KMS-11 (cell line): ENCODE results near the gene SRRM2.

Source experiments
- H2AFZ ChIP-seq: fragments of 200-600 bp; sonication (generic); 2 replicates; pipeline ENCODE4 v1.6.1; 2016; ENCODE audit warnings: antibody characterized with exemption, mixed run types, low read depth
- H3K27ac ChIP-seq: fragments of 200-600 bp; sonication (generic); 2 replicates; pipeline ENCODE4 v1.6.1; 2016; ENCODE audit warnings: mild to moderate bottlenecking, mixed run types
- H3K27me3 ChIP-seq: fragments of 200-600 bp; sonication (generic); 2 replicates; pipeline ENCODE4 v1.6.1; 2017; ENCODE audit warnings: mild to moderate bottlenecking, low read depth, mixed run types, moderate library complexity; ENCODE audit not compliant: insufficient read depth
- H3K36me3 ChIP-seq: fragments of 200-600 bp; sonication (generic); 2 replicates; pipeline ENCODE4 v1.6.1; 2017; ENCODE audit warnings: mild to moderate bottlenecking, mixed run types; ENCODE audit not compliant: insufficient read depth
- H3K4me1 ChIP-seq: fragments of 200-600 bp; sonication (generic); 2 replicates; pipeline ENCODE4 v1.6.1; 2016; ENCODE audit warnings: mild to moderate bottlenecking, low read depth, mixed run types; ENCODE audit not compliant: poor library complexity, severe bottlenecking
- H3K4me2 ChIP-seq: fragments of 200-600 bp; sonication (generic); 2 replicates; pipeline ENCODE4 v1.7.0; 2016; ENCODE audit warnings: mild to moderate bottlenecking, mixed run types
- H3K4me3 ChIP-seq: fragments of 200-600 bp; sonication (generic); IDR thresholded peaks from 2 replicates; pipeline ENCODE4 v1.6.1; 2017; ENCODE audit warnings: low read depth, low read length, mixed read lengths; ENCODE audit not compliant: insufficient read depth
- H3K79me2 ChIP-seq: fragments of 200-600 bp; sonication (generic); 2 replicates; pipeline ENCODE4 v1.6.1; 2016; ENCODE audit warnings: low read depth, mixed run types; ENCODE audit not compliant: insufficient read depth
- H3K9ac ChIP-seq: fragments of 200-600 bp; sonication (generic); 2 replicates; pipeline ENCODE4 v1.6.1; 2016; ENCODE audit warnings: mild to moderate bottlenecking, mixed run types
- H4K20me1 ChIP-seq: fragments of 200-600 bp; sonication (generic); 2 replicates; pipeline ENCODE4 v1.6.1; 2016; ENCODE audit warnings: mild to moderate bottlenecking, mixed run types; ENCODE audit not compliant: insufficient read depth
- CTCF ChIP-seq: fragments of 200-600 bp; sonication (generic); conservative IDR thresholded peaks from 2 replicates; pipeline ENCODE4 v1.6.1; 2017; ENCODE audit warnings: low read depth, mild to moderate bottlenecking, antibody characterized with exemption, low read length, moderate library complexity, mixed read lengths

Gene SRRM2

GRCh38 chr16:2787961-2788360, 35.5 kb downstream of the SRRM2 start:
- H3K27ac ChIP-seq: no peak overlapping the region
- H4K20me1 ChIP-seq: no peaks in the 10 kb centered on the region
- H3K79me2 ChIP-seq: no peaks in the 10 kb centered on the region
- peaks cover 68% of the 10 kb centered on the region for H3K27me3 ChIP-seq
- no peak overlapping the region for H3K4me3 ChIP-seq
- no peak overlapping the region for H2AFZ ChIP-seq
- no peak overlapping the region for H3K4me2 ChIP-seq
- H3K36me3 ChIP-seq: no peaks in the 10 kb centered on the region
- no peak overlapping the region for H3K9ac ChIP-seq
- H3K4me1 ChIP-seq: no peaks in the 10 kb centered on the region
- TF ChIP-seq CTCF: no peak

- H3K4me1 ChIP-seq: no peaks in the 10 kb centered on the region
- H3K4me2 ChIP-seq: no peak overlapping the region
- H3K27ac ChIP-seq: no peak overlapping the region
- no peak for TF ChIP-seq CTCF
- H3K9ac ChIP-seq: no peak overlapping the region
- peaks cover 88% of the 10 kb centered on the region for H3K27me3 ChIP-seq
- no peaks in the 10 kb centered on the region for H3K79me2 ChIP-seq
- H2AFZ ChIP-seq: no peak overlapping the region
- no peak overlapping the region for H3K4me3 ChIP-seq
- no peaks in the 10 kb centered on the region for H4K20me1 ChIP-seq
- H3K36me3 ChIP-seq: no peaks in the 10 kb centered on the region
Measured at GRCh38 chr16:2790631-2791030, 38.2 kb downstream of the SRRM2 start.

- no peaks in the 10 kb centered on the region for H3K79me2 ChIP-seq
- H3K36me3 ChIP-seq: no peaks in the 10 kb centered on the region
- peaks cover 90% of the 10 kb centered on the region for H3K27me3 ChIP-seq
- H3K4me3 ChIP-seq: no peak overlapping the region
- no peak overlapping the region for H2AFZ ChIP-seq
- H3K4me1 ChIP-seq: no peaks in the 10 kb centered on the region
- no peak overlapping the region for H3K27ac ChIP-seq
- H3K4me2 ChIP-seq: no peak overlapping the region
- no peaks in the 10 kb centered on the region; the same call in 1 of the 2 replicates for H4K20me1 ChIP-seq
- H3K9ac ChIP-seq: no peak overlapping the region
- TF ChIP-seq CTCF: no peak
Measured at GRCh38 chr16:2791174-2791573, 38.7 kb downstream of the SRRM2 start.

- Histone ChIP-seq H3K36me3 (no peaks in the 10 kb centered on the region), H3K4me3 (no peak overlapping the region), H3K4me1 (no peaks in the 10 kb centered on the region), H4K20me1 (no peaks in the 10 kb centered on the region; the same call in 1 of the 2 replicates), H2AFZ (no peak overlapping the region), H3K79me2 (no peaks in the 10 kb centered on the region), H3K9ac (no peak overlapping the region), H3K27me3 (peaks cover 84% of the 10 kb centered on the region), H3K4me2 (no peak overlapping the region), H3K27ac (no peak overlapping the region)
- TF ChIP-seq CTCF: no peak
Measured at GRCh38 chr16:2792940-2793339, 40.5 kb downstream of the SRRM2 start.
